GM12878 (cell line): ENCODE results near the gene CCNJL.

Experiments used
- CBFB ChIP-seq: IDR thresholded peaks from 2 replicates; pipeline ENCODE4 v1.6.1; 2016; ENCODE audit warnings: antibody characterized with exemption, low read depth
- CTCF ChIP-seq, 3 experiments: IDR thresholded peaks in 2 of 3; conservative IDR thresholded peaks in 1 of 3; 2 replicates each; pipeline ENCODE4 v1.5.1; 2011; ENCODE audit warnings: low read depth in 3 of 3, low read length in 3 of 3, mild to moderate bottlenecking in 3 of 3, control low read depth in 2 of 3, moderate library complexity in 2 of 3, inconsistent platforms in 1 of 3, mixed read lengths in 1 of 3; ENCODE audit not compliant: control insufficient read depth in 2 of 3, insufficient read depth in 1 of 3; ENCODE audit errors: extremely low read depth in 1 of 3
- HDGF ChIP-seq: fragments of 450-650 bp; IDR thresholded peaks from 2 replicates; pipeline ENCODE4 v1.6.1; 2016; ENCODE audit warnings: antibody characterized with exemption
- JUNB ChIP-seq: IDR thresholded peaks from 2 replicates; pipeline ENCODE4 v1.6.1; 2016; ENCODE audit warnings: antibody characterized with exemption, mild to moderate bottlenecking
- MTA3 ChIP-seq: IDR thresholded peaks from 2 replicates; pipeline ENCODE4 v1.6.1; 2012; ENCODE audit warnings: low read length, inconsistent platforms, borderline replicate concordance
- POLR2AphosphoS5 ChIP-seq: IDR thresholded peaks from 2 replicates; pipeline ENCODE4 v1.6.1; 2011; ENCODE audit warnings: mild to moderate bottlenecking, low read length, inconsistent platforms
- PRDM15 ChIP-seq: fragments of 450-650 bp; formaldehyde crosslinking; IDR thresholded peaks from 2 replicates; pipeline ENCODE4 v1.4.0; 2020; ENCODE audit warnings: mild to moderate bottlenecking, moderate library complexity
- SMARCA5 ChIP-seq: fragments of 450-650 bp; IDR thresholded peaks from 2 replicates; pipeline ENCODE4 v1.6.1; 2017; ENCODE audit warnings: mild to moderate bottlenecking
- ZBTB33 ChIP-seq: fragments of 450-650 bp; IDR thresholded peaks from 2 replicates; pipeline ENCODE4 v1.6.1; 2017; ENCODE audit warnings: mild to moderate bottlenecking

GRCh38 chr5:160296496-160296895, 15.9 kb downstream of the CCNJL start:
- TF ChIP-seq POLR2AphosphoS5, result no peak
- no peak for TF ChIP-seq MTA3
- TF ChIP-seq HDGF, result no peak
- TF ChIP-seq SMARCA5, result no peak
- no peak for TF ChIP-seq ZBTB33
- no peak for TF ChIP-seq CBFB
- no peak for TF ChIP-seq CTCF (IDR thresholded peaks at IDR 0.05 in 2 of 3, conservative IDR thresholded peaks at IDR 0.05 in 1 of 3; ENCODE audit: control insufficient read depth in 2 of 3, extremely low read depth in 1 of 3, insufficient read depth in 1 of 3, low read depth in 3 of 3, low read length in 3 of 3)
- no peak for TF ChIP-seq JUNB
- TF ChIP-seq PRDM15 (CRISPR knock-in tag), result no peak
